Stimulated activated naive B cell treated with anti-CD40 and anti-IgM and Interleukin-4, amounts not matched to agents 10 μg/mL and 1 μg/mL and 100 μg/mL, for 72 hours (primary cell): ENCODE measurements around the gene CPSF4L.

Experiments
- ATAC-seq, 2 donors: fragments of 150-1000 bp; cut with Tn5 transposase; replicated peaks; 2 replicates each; pipeline ENCODE4 v1.10.0; 2021; ENCODE audit warnings: moderate library complexity in 1 of 2
- DNase-seq: peaks from one replicate; pipeline ENCODE4 v3.0.0; 2021
- H3K27ac Mint-ChIP-seq: one replicate; pipeline ENCODE4 v1.8.0; 2022; ENCODE audit warnings: mild to moderate bottlenecking, mixed read lengths
- H3K27me3 Mint-ChIP-seq, 2 donors: one replicate each; pipeline ENCODE4 v1.8.0; 2022; ENCODE audit warnings: mixed read lengths in 2 of 2
- H3K36me3 Mint-ChIP-seq, 2 donors: one replicate each; pipeline ENCODE4 v1.8.0; 2022; ENCODE audit warnings: mixed read lengths in 2 of 2, mild to moderate bottlenecking in 1 of 2
- H3K4me1 Mint-ChIP-seq, 2 donors: one replicate each; pipeline ENCODE4 v1.8.0; 2022; ENCODE audit warnings: mixed read lengths in 2 of 2, mild to moderate bottlenecking in 1 of 2
- H3K4me3 Mint-ChIP-seq, 2 donors: one replicate each; pipeline ENCODE4 v1.8.0; 2022; ENCODE audit warnings: mild to moderate bottlenecking in 2 of 2, mixed read lengths in 2 of 2, moderate library complexity in 1 of 2
- H3K9me3 Mint-ChIP-seq, 2 donors: one replicate each; pipeline ENCODE4 v1.8.0; 2022; ENCODE audit warnings: mixed read lengths in 2 of 2, mild to moderate bottlenecking in 1 of 2

CPSF4L gene

GRCh38 chr17:73297934-73298861 lies 36.5 kb upstream of the CPSF4L start:
- Mint-ChIP-seq H3K36me3 (no peaks in the 10 kb centered on the region), H3K9me3 (no peaks in the 10 kb centered on the region), H3K27me3 (peaks cover 21 to 29% of the 10 kb centered on the region in 2 donors), H3K4me1 (peaks cover 0 to 4% of the 10 kb centered on the region in 2 donors), H3K4me3 (no peak overlapping the region), H3K27ac (no peak overlapping the region)
- ATAC-seq (no peak), DNase-seq (no peak)

GRCh38 chr17:73293480-73293911 lies 31.8 kb upstream of the CPSF4L start:
- H3K27ac Mint-ChIP-seq = no peak overlapping the region
- DNase-seq (no peak), ATAC-seq (no peak)
- H3K36me3 Mint-ChIP-seq = no peaks in the 10 kb centered on the region
- H3K27me3 Mint-ChIP-seq = peaks cover 39% of the 10 kb centered on the region in 2 donors
- no peak overlapping the region for H3K4me3 Mint-ChIP-seq
- H3K4me1 Mint-ChIP-seq = peaks cover 25 to 26% of the 10 kb centered on the region in 2 donors
- no peaks in the 10 kb centered on the region for H3K9me3 Mint-ChIP-seq

GRCh38 chr17:73293031-73293430 lies 31.4 kb upstream of the CPSF4L start:
- no peak overlapping the region for H3K27ac Mint-ChIP-seq
- no peak for DNase-seq
- no peaks in the 10 kb centered on the region for H3K36me3 Mint-ChIP-seq
- no peak overlapping the region for H3K4me3 Mint-ChIP-seq
- peaks cover 23 to 26% of the 10 kb centered on the region in 2 donors for H3K4me1 Mint-ChIP-seq
- no peak for ATAC-seq
- H3K27me3 Mint-ChIP-seq = peaks cover 35 to 38% of the 10 kb centered on the region in 2 donors
- H3K9me3 Mint-ChIP-seq = no peaks in the 10 kb centered on the region

DNA sequence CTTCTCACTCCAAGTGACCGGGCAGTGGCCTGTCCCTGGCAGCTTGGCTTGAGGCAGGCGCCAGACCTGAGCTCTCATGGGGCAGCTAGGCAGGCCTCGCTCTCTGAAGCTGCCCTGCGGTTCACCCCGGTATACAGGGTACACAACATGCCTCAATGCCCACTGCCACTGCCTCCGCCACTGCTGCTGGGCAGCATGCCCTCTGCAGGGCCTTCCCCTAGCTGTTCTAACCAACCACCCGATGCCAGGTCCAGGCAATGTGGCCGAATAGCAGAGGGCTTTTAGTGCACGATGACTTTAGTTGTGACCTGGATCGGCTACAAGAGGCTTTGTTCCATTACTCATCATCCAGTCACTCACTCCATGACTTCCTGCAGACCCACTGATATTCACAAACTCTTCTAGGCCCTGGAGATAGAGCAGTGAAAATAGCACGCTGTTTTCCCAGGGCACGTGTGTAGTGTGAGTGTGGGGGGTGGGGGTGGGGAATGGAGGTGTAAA lies 30.4 kb upstream of the CPSF4L start:
- H3K4me1 Mint-ChIP-seq = peaks cover 21 to 26% of the 10 kb centered on the region in 2 donors
- no peak for DNase-seq
- H3K27ac Mint-ChIP-seq = no peak overlapping the region
- H3K9me3 Mint-ChIP-seq = no peaks in the 10 kb centered on the region
- ATAC-seq = no peak
- H3K4me3 Mint-ChIP-seq = no peak overlapping the region
- peaks cover 38 to 39% of the 10 kb centered on the region in 2 donors for H3K27me3 Mint-ChIP-seq
- H3K36me3 Mint-ChIP-seq = no peaks in the 10 kb centered on the region

DNA sequence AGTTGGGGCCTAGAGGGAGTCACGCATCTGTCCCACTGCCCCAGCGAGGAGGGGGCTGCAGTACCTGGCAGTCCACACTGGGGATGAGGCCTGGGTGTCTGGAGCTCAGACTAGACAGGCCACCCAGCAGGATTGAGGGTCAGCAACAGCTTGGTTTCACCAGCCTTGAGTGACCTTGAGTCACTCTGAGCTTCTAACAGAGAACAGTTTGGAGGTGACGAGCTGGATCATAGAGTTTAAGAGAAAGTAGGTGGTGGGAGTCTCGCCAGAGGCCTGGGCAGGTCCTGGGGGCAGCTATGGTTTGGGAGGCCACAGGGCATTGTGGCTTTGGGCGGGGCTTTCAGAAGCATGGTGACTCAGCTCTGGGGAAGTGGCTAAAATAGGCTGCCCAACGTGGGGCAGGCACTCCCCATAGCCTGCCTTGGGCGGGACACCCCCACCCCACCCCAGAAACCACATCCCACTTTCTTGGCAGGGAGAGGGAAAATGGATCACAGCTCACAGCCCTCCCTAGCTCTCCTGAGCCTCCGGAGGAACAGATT lies 29.7 kb upstream of the CPSF4L start:
- peak; percentile 26 for DNase-seq
- peak overlapping the region; percentile 1 to 5 for H3K4me3 Mint-ChIP-seq
- peaks cover 43 to 47% of the 10 kb centered on the region in 2 donors for H3K27me3 Mint-ChIP-seq
- no peaks in the 10 kb centered on the region for H3K9me3 Mint-ChIP-seq
- peak; percentile 82 to 83 for ATAC-seq
- H3K27ac Mint-ChIP-seq = no peak overlapping the region
- H3K36me3 Mint-ChIP-seq = no peaks in the 10 kb centered on the region
- peaks cover 21 to 26% of the 10 kb centered on the region in 2 donors for H3K4me1 Mint-ChIP-seq

DNA sequence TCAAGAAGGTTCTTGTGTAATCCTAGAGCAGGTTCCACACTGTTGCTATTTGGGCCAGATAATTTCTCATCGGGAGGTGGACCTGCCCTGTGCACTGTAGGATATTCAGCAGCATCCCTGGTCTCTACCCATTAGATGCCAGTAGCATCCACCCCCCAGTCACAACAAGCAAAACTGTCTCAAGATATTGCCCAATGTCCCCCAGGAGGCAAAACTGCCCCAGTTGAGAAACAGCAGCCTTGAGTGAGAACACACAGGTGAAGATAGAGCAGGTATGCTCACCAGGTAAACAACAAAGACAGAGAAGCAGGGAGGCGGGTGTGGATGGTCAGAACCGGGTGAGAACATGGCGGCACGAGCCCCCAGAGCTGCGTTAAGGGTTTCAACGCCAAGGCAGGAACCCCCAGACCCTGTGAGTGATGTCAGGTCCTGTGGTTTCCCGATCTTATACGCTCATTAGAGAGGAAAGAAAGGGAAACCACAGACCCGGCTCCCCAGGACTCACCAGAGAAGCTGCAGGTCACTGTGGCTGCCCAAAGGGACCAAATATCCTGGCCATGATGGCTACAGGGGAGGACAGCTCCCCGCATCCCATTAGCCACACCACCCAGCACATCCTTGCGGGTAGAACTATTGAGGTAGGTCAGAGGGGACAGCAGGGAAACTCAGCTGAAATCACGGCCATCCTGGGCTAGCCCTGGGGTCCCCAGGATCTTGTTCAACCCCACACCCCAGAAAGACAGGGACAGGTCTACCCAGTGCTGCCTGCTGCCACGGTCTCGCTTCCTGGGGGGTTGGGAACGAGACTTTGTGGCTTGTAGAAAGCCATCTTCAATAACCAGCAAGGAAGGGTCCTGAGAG lies 28.9 kb upstream of the CPSF4L start:
- ATAC-seq = peak; percentile 27 to 33
- Mint-ChIP-seq H3K9me3 (no peaks in the 10 kb centered on the region), H3K36me3 (no peaks in the 10 kb centered on the region), H3K4me3 (peak overlapping the region; percentile 5 to 14), H3K27me3 (peaks cover 43 to 49% of the 10 kb centered on the region in 2 donors), H3K4me1 (peaks cover 21 to 26% of the 10 kb centered on the region in 2 donors), H3K27ac (peak overlapping the region; percentile 52)
- DNase-seq = no peak

DNA sequence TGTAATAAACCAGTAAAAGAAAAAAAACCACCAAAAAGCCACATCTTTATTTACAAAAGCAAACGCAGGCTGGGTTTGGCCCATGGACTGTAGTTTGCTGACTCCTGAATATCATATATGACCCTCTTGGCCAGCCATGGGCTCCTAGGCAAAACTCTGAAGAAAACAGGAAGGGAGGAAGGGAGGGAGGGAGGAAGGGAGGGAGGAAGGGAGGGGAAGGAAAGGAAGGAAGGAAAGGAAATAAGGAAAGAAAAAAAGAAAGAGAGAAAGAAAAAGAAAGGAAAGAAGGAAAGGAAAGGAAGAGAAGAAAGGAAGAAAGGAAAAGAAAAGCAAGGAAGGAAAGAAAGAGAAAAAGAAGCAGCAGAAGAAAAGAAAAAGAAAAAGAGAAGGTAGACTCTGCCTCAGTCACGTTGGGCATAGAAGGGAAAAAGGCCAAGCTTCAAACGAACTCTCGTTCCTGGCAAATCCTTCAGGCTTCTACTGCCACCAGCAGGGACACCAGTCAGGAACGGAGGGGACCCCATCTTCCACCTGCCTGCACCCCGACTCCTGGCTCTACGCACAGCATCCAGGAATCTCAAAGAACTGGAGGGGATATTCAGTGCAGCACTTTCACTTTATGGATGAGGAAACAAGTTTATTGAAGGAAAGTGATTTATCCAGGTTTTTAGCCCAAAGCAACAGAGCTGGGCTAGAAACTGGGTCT lies 28.0 kb upstream of the CPSF4L start:
- no peak for DNase-seq
- no peak overlapping the region for H3K4me3 Mint-ChIP-seq
- H3K27me3 Mint-ChIP-seq = peaks cover 37 to 44% of the 10 kb centered on the region in 2 donors
- peaks cover 21 to 26% of the 10 kb centered on the region in 2 donors for H3K4me1 Mint-ChIP-seq
- ATAC-seq = no peak
- no peaks in the 10 kb centered on the region for H3K36me3 Mint-ChIP-seq
- H3K9me3 Mint-ChIP-seq = no peaks in the 10 kb centered on the region
- no peak overlapping the region for H3K27ac Mint-ChIP-seq

GRCh38 chr17:73288534-73289302 lies 27.0 kb upstream of the CPSF4L start:
- H3K27me3 Mint-ChIP-seq = peaks cover 37 to 41% of the 10 kb centered on the region in 2 donors
- no peaks in the 10 kb centered on the region for H3K9me3 Mint-ChIP-seq
- H3K4me3 Mint-ChIP-seq = no peak overlapping the region
- H3K27ac Mint-ChIP-seq = no peak overlapping the region
- H3K36me3 Mint-ChIP-seq = no peaks in the 10 kb centered on the region
- no peak for DNase-seq
- peaks cover 26 to 31% of the 10 kb centered on the region in 2 donors for H3K4me1 Mint-ChIP-seq
- no peak for ATAC-seq

DNA sequence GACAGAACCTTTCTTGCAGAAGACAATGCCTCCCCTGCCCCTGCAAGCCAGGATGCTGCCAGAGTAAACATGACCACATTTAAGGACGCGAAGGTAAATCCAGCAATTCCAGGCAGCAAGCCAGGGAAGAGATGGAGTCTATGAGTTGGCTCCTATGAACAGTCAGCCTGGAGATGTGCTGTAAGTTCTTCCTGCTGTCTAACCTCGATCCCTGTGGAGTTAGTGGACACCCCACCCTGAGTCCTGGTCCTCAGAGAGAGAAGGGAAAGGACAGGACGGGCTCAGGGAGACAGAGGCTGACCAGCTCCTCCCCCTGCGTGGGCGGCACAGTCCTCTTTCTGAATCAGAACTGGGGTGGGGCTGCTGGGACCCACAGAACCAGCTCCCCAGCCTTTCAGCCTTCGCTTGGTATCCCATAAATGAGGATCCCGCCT lies 25.2 kb upstream of the CPSF4L start:
- Mint-ChIP-seq H3K4me3 (no peak overlapping the region), H3K4me1 (peaks cover 38 to 43% of the 10 kb centered on the region in 2 donors), H3K36me3 (no peaks in the 10 kb centered on the region), H3K27me3 (peaks cover 31 to 32% of the 10 kb centered on the region in 2 donors), H3K27ac (no peak overlapping the region), H3K9me3 (no peaks in the 10 kb centered on the region)
- ATAC-seq (no peak), DNase-seq (no peak)

- Mint-ChIP-seq H3K27ac (no peak overlapping the region), H3K4me3 (no peak overlapping the region), H3K36me3 (no peaks in the 10 kb centered on the region), H3K9me3 (no peaks in the 10 kb centered on the region), H3K4me1 (peaks cover 35 to 41% of the 10 kb centered on the region in 2 donors), H3K27me3 (peaks cover 29 to 32% of the 10 kb centered on the region in 2 donors)
- DNase-seq = no peak
- no peak for ATAC-seq
Measured at GRCh38 chr17:73285916-73286862, 24.5 kb upstream of the CPSF4L start.

DNA sequence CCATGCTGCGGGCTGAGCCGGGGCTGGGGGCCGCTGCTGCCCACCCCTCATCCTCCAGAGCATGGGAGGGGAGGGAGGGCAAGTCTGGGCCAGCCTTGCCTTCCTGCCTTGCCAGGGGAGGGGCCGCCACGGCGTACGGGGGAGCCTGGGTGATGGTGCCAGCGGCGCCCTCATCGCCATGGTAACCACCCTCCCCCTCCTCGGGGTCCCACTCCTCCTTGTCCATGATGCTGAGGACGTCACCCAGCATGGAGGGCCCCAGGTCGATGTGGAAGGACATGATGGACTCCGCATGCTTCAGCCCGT lies 23.9 kb upstream of the CPSF4L start:
- Mint-ChIP-seq H3K4me1 (peaks cover 29 to 35% of the 10 kb centered on the region in 2 donors), H3K9me3 (no peaks in the 10 kb centered on the region), H3K27me3 (peaks cover 26 to 31% of the 10 kb centered on the region in 2 donors), H3K4me3 (no peak overlapping the region), H3K36me3 (no peaks in the 10 kb centered on the region), H3K27ac (no peak overlapping the region)
- ATAC-seq (no peak), DNase-seq (no peak)

- no peak overlapping the region for H3K4me3 Mint-ChIP-seq
- DNase-seq (no peak), ATAC-seq (no peak)
- H3K36me3 Mint-ChIP-seq = no peaks in the 10 kb centered on the region
- no peak overlapping the region for H3K27ac Mint-ChIP-seq
- peaks cover 25 to 30% of the 10 kb centered on the region in 2 donors for H3K4me1 Mint-ChIP-seq
- H3K27me3 Mint-ChIP-seq = peaks cover 26 to 28% of the 10 kb centered on the region in 2 donors
- H3K9me3 Mint-ChIP-seq = no peaks in the 10 kb centered on the region
Measured at GRCh38 chr17:73284906-73285602, 23.4 kb upstream of the CPSF4L start.
